Liver (tissue), 3 donors: ENCODE results near the gene PNMA8C.

Source experiments
- SP1 ChIP-seq: IDR thresholded peaks from 2 replicates; pipeline ENCODE4 v1.6.1; 2018; ENCODE audit warnings: antibody characterized with exemption, mild to moderate bottlenecking
- TF ChIP-seq, protein P1 (sequence below): fragments of 150-350 bp; IDR thresholded peaks from 2 replicates; pipeline ENCODE4 v1.5.1; 2017; ENCODE audit warnings: improper control_type of control experiment, low read depth, low read length; ENCODE audit not compliant: missing input control
- donor health status: healthy.
- donor health status: healthy.

- no peak for TF ChIP-seq SP1
- TF ChIP-seq, protein P1, sequence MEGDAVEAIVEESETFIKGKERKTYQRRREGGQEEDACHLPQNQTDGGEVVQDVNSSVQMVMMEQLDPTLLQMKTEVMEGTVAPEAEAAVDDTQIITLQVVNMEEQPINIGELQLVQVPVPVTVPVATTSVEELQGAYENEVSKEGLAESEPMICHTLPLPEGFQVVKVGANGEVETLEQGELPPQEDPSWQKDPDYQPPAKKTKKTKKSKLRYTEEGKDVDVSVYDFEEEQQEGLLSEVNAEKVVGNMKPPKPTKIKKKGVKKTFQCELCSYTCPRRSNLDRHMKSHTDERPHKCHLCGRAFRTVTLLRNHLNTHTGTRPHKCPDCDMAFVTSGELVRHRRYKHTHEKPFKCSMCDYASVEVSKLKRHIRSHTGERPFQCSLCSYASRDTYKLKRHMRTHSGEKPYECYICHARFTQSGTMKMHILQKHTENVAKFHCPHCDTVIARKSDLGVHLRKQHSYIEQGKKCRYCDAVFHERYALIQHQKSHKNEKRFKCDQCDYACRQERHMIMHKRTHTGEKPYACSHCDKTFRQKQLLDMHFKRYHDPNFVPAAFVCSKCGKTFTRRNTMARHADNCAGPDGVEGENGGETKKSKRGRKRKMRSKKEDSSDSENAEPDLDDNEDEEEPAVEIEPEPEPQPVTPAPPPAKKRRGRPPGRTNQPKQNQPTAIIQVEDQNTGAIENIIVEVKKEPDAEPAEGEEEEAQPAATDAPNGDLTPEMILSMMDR: no peak
Observed at GRCh38 chr19:46463516-46463915, 34.8 kb upstream of the PNMA8C start.
